Muscle of leg (tissue), 11 donors: ENCODE results near the gene PNPLA5. TPM values are rescaled to one million over a fixed set of nuclear protein-coding genes. Genes with fewer than 3 reads are reported as not detected.

Experiments
- DNase-seq: peaks from one replicate; pipeline ENCODE4 v3.0.0; 2013
- H3K27ac ChIP-seq: one replicate; pipeline ENCODE4 v1.5.1; 2013; ENCODE audit warnings: mild to moderate bottlenecking, low read length, control low read depth
- H3K27me3 ChIP-seq: one replicate; pipeline ENCODE4 v1.6.1; 2013; ENCODE audit warnings: low read length; ENCODE audit not compliant: control insufficient read depth, insufficient read depth
- H3K36me3 ChIP-seq: one replicate; pipeline ENCODE4 v1.6.1; 2013; ENCODE audit warnings: low read length; ENCODE audit not compliant: control insufficient read depth, insufficient read depth
- H3K4me1 ChIP-seq: one replicate; pipeline ENCODE4 v1.6.1; 2013; ENCODE audit warnings: low read length; ENCODE audit not compliant: control insufficient read depth, insufficient read depth
- H3K4me3 ChIP-seq: one replicate; pipeline ENCODE4 v1.5.1; 2013; ENCODE audit warnings: low read length, control low read depth
- H3K9me3 ChIP-seq: replicated peaks from 2 replicates; pipeline ENCODE4 v1.6.1; 2013; ENCODE audit warnings: low read depth, low read length; ENCODE audit not compliant: control insufficient read depth
- WGBS: methylation state at CpG from one replicate; pipeline ENCODE4 v1.1.5; 2013; ENCODE audit warnings: missing lambda C conversion rate; ENCODE audit not compliant: insufficient coverage; 5-methylcytosine and 5-hydroxymethylcytosine counted together
- polyA plus RNA-seq, 8 donors: library from polyadenylated mRNA; unstranded; fragments of 120-200 nt; gene quantifications; one replicate each; pipeline versions ENCODE4 v1.2.1 to v1.2.3, GENCODE V29; 2013; ENCODE audit warnings: inconsistent platforms in 1 of 8, low replicate concordance in 1 of 8; ENCODE audit not compliant: insufficient read length in 8 of 8, insufficient read depth in 1 of 8
- total RNA-seq: library from RNA; stranded (reverse); fragments of 120-200 nt; gene quantifications from one replicate; pipeline ENCODE4 v1.2.4, GENCODE V29; 2013

Gene PNPLA5
- total and polyA plus RNA-seq, 9 donors = 0.12 TPM; not detected in 8

- Histone ChIP-seq H3K9me3 (no peaks in the 10 kb centered on the region), H3K4me3 (no peak overlapping the region), H3K27ac (no peak overlapping the region), H3K4me1 (peaks cover 9% of the 10 kb centered on the region), H3K27me3 (no peaks in the 10 kb centered on the region), H3K36me3 (no peaks in the 10 kb centered on the region)
- DNase-seq = no peak
- 61% methylated on average over 8 of the region's 8 CpGs for WGBS
Measured at GRCh38 chr22:43839781-43840180, 52.0 kb downstream of the PNPLA5 start.

- no peaks in the 10 kb centered on the region for H3K36me3 ChIP-seq
- 93% methylated on average over 24 of the region's 25 CpGs for WGBS
- H3K4me1 ChIP-seq = peaks cover 10% of the 10 kb centered on the region
- H3K27ac ChIP-seq = no peak overlapping the region
- H3K27me3 ChIP-seq = no peaks in the 10 kb centered on the region
- no peak for DNase-seq
- no peaks in the 10 kb centered on the region for H3K9me3 ChIP-seq
- no peak overlapping the region for H3K4me3 ChIP-seq
Measured at GRCh38 chr22:43838571-43839307, 53.1 kb downstream of the PNPLA5 start.

- Histone ChIP-seq H3K4me1 (peaks cover 14% of the 10 kb centered on the region), H3K4me3 (no peak overlapping the region), H3K27me3 (no peaks in the 10 kb centered on the region), H3K9me3 (no peaks in the 10 kb centered on the region), H3K27ac (no peak overlapping the region), H3K36me3 (no peaks in the 10 kb centered on the region)
- DNase-seq = no peak
- 85% methylated on average over 8 of the region's 10 CpGs for WGBS
Measured at GRCh38 chr22:43838161-43838560, 53.7 kb downstream of the PNPLA5 start.

- Histone ChIP-seq H3K36me3 (no peaks in the 10 kb centered on the region), H3K4me1 (peaks cover 19% of the 10 kb centered on the region), H3K4me3 (no peak overlapping the region), H3K27me3 (no peaks in the 10 kb centered on the region), H3K9me3 (no peaks in the 10 kb centered on the region), H3K27ac (no peak overlapping the region)
- no peak for DNase-seq
- WGBS = 82% methylated on average over 6 of the region's 9 CpGs
Measured at GRCh38 chr22:43837666-43838065, 54.1 kb downstream of the PNPLA5 start.

- no peak overlapping the region for H3K27ac ChIP-seq
- 57% methylated on average over 9 of the region's 13 CpGs for WGBS
- H3K9me3 ChIP-seq = no peaks in the 10 kb centered on the region
- H3K4me3 ChIP-seq = no peak overlapping the region
- H3K27me3 ChIP-seq = no peaks in the 10 kb centered on the region
- DNase-seq = no peak
- H3K36me3 ChIP-seq = no peaks in the 10 kb centered on the region
- peaks cover 31% of the 10 kb centered on the region for H3K4me1 ChIP-seq
Measured at GRCh38 chr22:43835736-43836135, 56.1 kb downstream of the PNPLA5 start.

GRCh38 chr22:43835166-43835565 lies 56.6 kb downstream of the PNPLA5 start:
- H3K4me1 ChIP-seq = peaks cover 37% of the 10 kb centered on the region
- no peak overlapping the region for H3K4me3 ChIP-seq
- no peaks in the 10 kb centered on the region for H3K9me3 ChIP-seq
- H3K36me3 ChIP-seq = no peaks in the 10 kb centered on the region
- H3K27ac ChIP-seq = no peak overlapping the region
- no peak for DNase-seq
- WGBS = 64% methylated on average over 5 of the region's 12 CpGs
- no peaks in the 10 kb centered on the region for H3K27me3 ChIP-seq

GRCh38 chr22:43833286-43834240 lies 58.2 kb downstream of the PNPLA5 start:
- H3K27me3 ChIP-seq = no peaks in the 10 kb centered on the region
- WGBS = 70% methylated on average over 33 of the region's 36 CpGs
- H3K36me3 ChIP-seq = no peaks in the 10 kb centered on the region
- H3K27ac ChIP-seq = peak overlapping the region; percentile 1
- DNase-seq = peak; percentile 26
- H3K4me1 ChIP-seq = peaks cover 53% of the 10 kb centered on the region
- H3K9me3 ChIP-seq = no peaks in the 10 kb centered on the region
- H3K4me3 ChIP-seq = no peak overlapping the region

- DNase-seq = no peak
- no peaks in the 10 kb centered on the region for H3K9me3 ChIP-seq
- H3K27ac ChIP-seq = no peak overlapping the region
- 83% methylated on average over 17 of the region's 18 CpGs for WGBS
- H3K36me3 ChIP-seq = no peaks in the 10 kb centered on the region
- H3K4me3 ChIP-seq = no peak overlapping the region
- no peaks in the 10 kb centered on the region for H3K27me3 ChIP-seq
- peaks cover 62% of the 10 kb centered on the region for H3K4me1 ChIP-seq
Measured at GRCh38 chr22:43832393-43833265, 59.2 kb downstream of the PNPLA5 start.

- H3K36me3 ChIP-seq = no peaks in the 10 kb centered on the region
- WGBS = 93% methylated on average over 29 of the region's 33 CpGs
- H3K27ac ChIP-seq = peak overlapping the region; percentile 13
- H3K4me3 ChIP-seq = no peak overlapping the region
- no peak for DNase-seq
- no peaks in the 10 kb centered on the region for H3K27me3 ChIP-seq
- peaks cover 68% of the 10 kb centered on the region for H3K4me1 ChIP-seq
- H3K9me3 ChIP-seq = no peaks in the 10 kb centered on the region
Measured at GRCh38 chr22:43831561-43832392, 60.0 kb downstream of the PNPLA5 start.
